ENCODE measurements around the gene MALT1.
A peak's percentile ranks its signal among the peaks of the same experiment; 100 is the strongest.

The MALT1 gene, protein sequence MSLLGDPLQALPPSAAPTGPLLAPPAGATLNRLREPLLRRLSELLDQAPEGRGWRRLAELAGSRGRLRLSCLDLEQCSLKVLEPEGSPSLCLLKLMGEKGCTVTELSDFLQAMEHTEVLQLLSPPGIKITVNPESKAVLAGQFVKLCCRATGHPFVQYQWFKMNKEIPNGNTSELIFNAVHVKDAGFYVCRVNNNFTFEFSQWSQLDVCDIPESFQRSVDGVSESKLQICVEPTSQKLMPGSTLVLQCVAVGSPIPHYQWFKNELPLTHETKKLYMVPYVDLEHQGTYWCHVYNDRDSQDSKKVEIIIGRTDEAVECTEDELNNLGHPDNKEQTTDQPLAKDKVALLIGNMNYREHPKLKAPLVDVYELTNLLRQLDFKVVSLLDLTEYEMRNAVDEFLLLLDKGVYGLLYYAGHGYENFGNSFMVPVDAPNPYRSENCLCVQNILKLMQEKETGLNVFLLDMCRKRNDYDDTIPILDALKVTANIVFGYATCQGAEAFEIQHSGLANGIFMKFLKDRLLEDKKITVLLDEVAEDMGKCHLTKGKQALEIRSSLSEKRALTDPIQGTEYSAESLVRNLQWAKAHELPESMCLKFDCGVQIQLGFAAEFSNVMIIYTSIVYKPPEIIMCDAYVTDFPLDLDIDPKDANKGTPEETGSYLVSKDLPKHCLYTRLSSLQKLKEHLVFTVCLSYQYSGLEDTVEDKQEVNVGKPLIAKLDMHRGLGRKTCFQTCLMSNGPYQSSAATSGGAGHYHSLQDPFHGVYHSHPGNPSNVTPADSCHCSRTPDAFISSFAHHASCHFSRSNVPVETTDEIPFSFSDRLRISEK

DNA sequence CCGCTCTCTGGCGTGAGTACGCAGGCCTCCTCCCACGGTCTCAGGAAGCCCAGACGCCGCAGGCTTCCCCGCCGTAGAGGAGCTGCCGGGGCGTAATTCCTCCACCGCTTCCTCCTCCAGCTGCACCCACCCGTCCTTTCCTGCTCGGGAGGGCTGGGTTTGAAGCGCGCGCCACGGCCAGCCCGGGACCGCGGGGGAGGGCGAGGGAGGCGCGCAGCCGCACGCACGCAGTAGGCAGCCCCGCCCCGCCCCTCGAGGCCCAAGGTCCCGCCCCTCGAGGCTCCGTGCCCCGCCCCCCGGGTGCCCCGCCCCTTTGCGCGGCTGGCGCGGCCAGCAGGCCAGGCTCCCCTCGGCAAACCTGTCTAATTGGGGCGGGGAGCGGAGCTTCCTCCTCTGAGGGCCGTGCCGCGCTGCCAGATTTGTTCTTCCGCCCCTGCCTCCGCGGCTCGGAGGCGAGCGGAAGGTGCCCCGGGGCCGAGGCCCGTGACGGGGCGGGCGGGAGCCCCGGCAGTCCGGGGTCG, at the start of gene MALT1:
Gene MALT1, plus strand, starts transcription at position 355 of the 521 bp plus-strand sequence. CDS start 179 bp downstream, outside the sequence.
- H3K27ac ChIP-seq: peak within 1 kb of the TSS; percentile 65
- TF ChIP-seq, protein P1, sequence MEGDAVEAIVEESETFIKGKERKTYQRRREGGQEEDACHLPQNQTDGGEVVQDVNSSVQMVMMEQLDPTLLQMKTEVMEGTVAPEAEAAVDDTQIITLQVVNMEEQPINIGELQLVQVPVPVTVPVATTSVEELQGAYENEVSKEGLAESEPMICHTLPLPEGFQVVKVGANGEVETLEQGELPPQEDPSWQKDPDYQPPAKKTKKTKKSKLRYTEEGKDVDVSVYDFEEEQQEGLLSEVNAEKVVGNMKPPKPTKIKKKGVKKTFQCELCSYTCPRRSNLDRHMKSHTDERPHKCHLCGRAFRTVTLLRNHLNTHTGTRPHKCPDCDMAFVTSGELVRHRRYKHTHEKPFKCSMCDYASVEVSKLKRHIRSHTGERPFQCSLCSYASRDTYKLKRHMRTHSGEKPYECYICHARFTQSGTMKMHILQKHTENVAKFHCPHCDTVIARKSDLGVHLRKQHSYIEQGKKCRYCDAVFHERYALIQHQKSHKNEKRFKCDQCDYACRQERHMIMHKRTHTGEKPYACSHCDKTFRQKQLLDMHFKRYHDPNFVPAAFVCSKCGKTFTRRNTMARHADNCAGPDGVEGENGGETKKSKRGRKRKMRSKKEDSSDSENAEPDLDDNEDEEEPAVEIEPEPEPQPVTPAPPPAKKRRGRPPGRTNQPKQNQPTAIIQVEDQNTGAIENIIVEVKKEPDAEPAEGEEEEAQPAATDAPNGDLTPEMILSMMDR (IDR thresholded peaks at IDR 0.05): no peak
- no peak for TF ChIP-seq ZFX (IDR thresholded peaks at IDR 0.05; ENCODE audit: borderline replicate concordance)

DNA sequence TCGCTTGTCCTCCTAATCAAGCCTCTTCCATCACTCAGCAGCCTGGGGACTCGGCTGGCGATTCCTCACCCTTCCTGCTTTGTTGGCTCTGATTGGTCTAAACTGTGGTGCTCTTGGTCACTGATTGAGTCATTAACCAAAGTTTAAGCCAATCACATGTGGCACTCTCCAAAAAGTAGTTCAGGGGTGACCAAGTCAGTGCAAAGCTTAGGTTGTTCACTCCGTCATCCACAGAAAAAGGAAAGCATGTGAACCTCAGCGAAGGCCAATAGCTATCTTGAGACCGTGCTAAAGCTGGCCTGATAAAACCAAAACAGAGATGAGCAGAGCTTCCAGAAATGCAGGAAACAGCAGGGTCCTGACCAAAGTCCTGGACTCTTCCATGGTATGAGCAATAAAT, 47.3 kb upstream of the MALT1 start:
- H3K27ac ChIP-seq: no peak overlapping the region
- no peak for TF ChIP-seq ZFX (IDR thresholded peaks at IDR 0.05; ENCODE audit: borderline replicate concordance)
- TF ChIP-seq, protein P1 (IDR thresholded peaks at IDR 0.05): no peak

DNA sequence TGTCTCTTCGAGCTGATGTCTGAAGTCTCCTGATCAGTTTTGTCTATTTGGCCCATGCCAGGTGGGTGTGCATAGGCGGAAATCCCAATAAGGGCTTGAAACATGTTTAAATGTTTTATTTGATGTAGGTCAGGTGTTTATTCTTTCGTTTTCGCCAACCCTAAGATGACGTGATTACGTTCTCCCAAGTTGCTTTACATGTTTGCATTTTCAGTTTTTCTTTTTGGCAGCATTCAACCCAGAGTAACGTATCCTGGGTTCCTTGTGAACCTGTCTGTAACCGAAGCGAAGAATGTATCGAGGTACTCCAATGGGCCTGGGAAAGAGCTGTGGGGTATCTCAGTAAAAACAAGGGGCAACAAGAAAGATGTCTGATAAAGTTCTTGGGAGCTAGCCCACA, 45.4 kb upstream of the MALT1 start:
- TF ChIP-seq ZFX (IDR thresholded peaks at IDR 0.05; ENCODE audit: borderline replicate concordance): no peak
- TF ChIP-seq, protein P1 (IDR thresholded peaks at IDR 0.05): no peak
- H3K27ac ChIP-seq: no peak overlapping the region

GRCh38 chr18:58630071-58630470, 41.2 kb upstream of the MALT1 start:
- H3K27ac ChIP-seq: no peak overlapping the region
- TF ChIP-seq ZFX (IDR thresholded peaks at IDR 0.05; ENCODE audit: borderline replicate concordance): no peak
- TF ChIP-seq, protein P1 (IDR thresholded peaks at IDR 0.05): no peak

- TF ChIP-seq ZFX (IDR thresholded peaks at IDR 0.05; ENCODE audit: borderline replicate concordance): no peak
- TF ChIP-seq, protein P1 (IDR thresholded peaks at IDR 0.05): no peak
- no peak overlapping the region for H3K27ac ChIP-seq
Measured at GRCh38 chr18:58631301-58631700, 40.0 kb upstream of the MALT1 start.

GRCh38 chr18:58632552-58632951, 38.7 kb upstream of the MALT1 start:
- no peak overlapping the region for H3K27ac ChIP-seq
- TF ChIP-seq ZFX (IDR thresholded peaks at IDR 0.05; ENCODE audit: borderline replicate concordance): no peak
- TF ChIP-seq, protein P1 (IDR thresholded peaks at IDR 0.05): no peak
